HK-2 (cell line): ENCODE data around the gene CCNY.
"Not testable (repeated sequence)": the region's sequence is repeated elsewhere in the genome, so short reads cannot be mapped to it uniquely, and the experiment has no call there.

Experiments used
- DNase-seq: peaks from one replicate; pipeline ENCODE4 v3.0.0-alpha.2; 2018; ENCODE audit not compliant: unreplicated experiment

CCNY gene

DNA sequence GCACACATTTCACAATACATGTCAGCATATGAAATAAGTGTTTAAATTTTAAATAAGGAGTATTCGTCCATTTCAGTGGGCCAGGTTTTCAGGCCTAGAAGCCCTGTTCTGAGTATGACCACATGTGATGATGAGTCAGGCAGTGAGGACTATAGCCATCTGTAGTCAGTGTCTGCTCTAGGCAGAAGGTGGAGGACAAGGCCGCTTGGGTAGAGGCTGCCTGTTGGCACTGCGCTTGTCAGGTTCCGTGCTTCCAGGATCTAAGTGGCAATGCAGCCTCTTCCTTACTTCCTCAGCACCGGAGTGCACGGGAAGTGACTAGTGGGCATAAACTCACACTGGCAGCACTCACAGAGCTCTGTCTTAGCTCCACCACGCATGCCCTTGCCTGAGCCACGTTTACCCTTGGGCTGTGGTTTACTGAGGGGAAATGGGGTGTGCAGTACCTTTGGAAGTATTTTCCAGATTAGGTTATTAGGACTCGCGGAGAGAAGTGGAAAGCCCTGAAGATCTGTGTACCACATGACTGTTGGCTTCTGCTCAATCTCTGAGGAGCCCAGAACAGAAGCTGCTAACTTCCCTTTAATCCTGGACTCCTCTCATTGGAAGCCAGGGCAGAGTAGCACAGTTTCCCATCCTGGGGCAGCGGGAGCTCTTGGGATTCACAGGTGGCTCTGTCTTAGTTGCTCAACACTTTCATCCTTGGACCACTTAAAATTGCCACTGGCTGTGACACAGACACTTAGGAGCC is 181.3 kb downstream of the CCNY start:
- DNase-seq: no peak

DNA sequence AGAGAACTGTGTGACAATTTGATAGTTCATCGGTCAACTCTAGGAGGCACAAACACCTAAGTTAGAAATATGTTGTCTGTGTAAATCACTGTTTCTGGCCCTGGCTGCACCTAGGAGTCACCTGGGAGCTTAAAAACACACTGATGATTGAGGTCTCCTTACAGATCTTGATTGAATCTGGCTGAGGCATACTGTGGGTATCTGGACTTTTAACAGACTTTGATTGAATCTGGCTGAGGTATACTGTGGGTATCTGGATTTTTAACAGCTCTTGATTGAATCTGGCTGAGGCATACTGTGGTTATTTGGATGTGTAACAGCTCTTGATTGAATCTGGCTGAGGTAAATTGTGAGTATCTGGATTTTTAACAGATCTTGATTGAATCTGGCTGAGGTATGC is 181.9 kb downstream of the CCNY start:
- not testable (repeated sequence) for DNase-seq

DNA sequence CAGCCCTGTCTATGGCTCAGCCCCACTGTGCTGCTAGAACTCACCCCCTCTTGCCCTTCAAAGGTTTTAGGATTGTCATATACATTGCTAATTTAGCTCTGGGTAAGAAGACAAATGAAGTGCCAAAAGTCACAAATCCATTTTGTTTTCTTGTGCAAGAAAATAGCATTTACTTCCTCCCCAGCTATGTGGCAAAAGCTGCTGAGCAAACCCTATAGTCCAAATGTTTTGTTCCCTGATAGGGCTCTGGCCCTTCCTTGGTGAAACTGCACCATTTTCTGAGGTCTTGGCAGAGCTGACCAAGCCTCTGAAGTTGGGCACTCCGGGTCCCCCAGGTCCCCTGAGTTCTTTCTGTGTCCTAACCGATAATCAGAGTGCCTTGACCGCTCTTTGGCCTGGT is 184.7 kb downstream of the CCNY start:
- no peak for DNase-seq

DNA sequence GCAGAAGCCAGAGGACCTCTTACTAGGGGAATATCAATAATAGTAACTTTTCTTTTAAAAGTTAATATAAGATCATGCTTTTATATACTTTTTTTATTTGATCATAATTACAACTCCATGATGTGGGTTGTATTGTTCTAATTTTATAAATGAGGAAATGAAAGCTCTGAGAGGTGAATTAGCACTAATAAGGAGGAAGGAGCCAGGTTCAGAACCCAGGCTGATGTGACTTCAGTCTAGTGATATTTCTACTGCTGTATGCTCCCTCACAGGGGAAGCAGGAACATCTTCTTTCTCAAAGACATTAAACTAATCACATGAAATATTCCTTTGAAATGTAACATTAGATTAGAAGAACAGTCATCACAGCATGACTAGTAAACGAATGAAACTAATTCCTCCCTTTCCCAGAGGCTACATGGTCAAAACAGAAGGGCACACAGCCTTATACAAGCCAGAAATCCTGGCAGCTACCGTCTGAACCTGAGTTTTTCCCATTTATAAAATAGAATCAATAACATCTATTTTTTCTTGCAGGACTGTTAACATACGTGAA is 187.4 kb downstream of the CCNY start:
- no peak for DNase-seq

DNA sequence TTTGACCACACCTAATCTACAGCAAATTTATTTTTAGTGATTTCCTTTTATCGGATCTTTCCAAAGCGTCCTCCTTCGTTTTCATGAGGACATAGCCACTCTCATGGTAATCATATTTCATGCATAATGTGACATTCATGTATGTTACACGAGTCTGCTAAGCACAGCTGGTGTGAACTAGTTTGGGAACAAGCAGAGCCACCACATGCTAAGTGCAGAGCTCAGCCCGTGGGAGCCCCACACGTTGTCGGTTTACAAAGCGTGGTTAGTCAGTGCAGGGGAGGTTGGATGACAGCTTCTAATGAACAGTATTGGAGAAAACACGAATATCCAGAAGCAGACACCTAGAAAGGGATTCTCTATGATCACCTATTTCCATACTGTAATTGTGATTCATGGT is 190.4 kb downstream of the CCNY start:
- no peak for DNase-seq

DNA sequence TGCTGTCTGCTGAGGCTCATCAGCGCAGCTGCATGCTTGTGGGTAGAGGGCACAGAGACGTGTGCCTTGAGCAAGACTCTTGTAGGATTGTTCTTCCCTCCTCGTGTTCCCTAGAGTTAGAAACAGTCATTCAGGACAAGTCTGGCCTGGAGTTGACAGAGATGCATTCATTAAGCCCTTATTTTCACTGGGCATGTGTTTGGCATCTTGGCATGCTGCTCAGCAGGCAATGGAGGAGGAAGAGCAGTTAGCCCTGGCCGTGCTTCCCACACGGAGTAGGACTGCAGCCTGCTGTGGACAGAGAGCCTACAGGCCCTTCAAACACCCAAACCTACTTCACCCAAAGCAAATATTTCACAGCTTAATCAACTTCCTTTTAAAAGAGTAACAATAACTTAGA is 195.8 kb downstream of the CCNY start:
- no peak for DNase-seq

DNA sequence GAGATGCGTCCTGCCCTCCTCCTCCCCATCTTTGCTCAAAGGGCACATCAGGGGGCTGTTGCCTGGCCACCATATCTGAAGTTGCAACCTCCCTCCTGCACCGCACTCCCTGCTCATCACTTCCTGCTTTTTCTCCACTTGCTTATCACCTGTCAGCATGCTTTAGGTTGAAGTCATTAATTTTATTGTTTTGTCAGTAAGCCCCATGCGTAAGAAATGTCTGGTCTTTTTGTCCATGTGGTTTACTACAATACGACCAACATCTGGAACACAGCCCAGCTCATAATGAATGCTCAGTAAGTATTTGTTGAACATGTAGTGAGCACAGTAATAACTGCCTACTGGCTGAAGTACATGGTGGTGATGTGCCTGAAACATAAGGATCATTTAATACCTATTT is 197.3 kb downstream of the CCNY start:
- no peak for DNase-seq

DNA sequence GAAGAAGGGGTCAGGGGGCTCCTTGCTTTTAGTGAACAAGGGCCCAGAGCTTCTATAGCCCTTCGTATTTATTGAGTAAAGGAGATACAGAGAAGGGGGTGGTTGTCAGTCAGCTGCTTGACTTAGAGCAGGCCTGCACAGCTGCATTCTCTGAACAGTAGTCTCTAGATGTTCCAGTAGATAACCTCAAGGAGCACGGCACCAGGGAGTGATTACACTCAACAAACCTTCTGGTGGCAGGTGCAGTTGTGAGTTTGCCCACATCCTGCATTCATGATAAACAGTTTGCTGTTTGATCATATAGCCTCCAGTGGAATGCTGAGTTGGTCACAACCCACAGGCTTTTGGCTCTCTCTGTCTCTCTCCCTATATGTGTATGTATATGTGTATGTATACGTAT is 198.8 kb downstream of the CCNY start:
- no peak for DNase-seq

DNA sequence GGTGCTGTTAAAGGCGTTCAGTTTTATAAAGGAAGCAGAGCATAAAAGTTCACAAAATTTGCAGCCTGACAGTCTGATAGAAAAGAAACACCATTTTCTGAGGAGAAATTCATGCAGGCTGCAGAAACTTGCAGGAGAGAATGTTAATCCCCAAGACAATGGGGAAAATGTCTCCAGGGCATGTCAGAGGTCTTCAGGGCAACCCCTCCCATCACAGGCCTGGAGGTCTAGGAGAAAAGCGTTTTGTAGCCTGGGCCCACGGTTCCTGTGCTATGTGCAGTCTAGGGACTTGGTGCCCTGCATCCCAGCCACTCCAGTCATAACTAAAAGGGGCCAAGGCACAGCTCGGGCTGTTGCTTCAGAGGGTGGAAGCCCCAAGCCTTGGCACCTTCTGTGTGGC is 200.5 kb downstream of the CCNY start:
- no peak for DNase-seq

DNA sequence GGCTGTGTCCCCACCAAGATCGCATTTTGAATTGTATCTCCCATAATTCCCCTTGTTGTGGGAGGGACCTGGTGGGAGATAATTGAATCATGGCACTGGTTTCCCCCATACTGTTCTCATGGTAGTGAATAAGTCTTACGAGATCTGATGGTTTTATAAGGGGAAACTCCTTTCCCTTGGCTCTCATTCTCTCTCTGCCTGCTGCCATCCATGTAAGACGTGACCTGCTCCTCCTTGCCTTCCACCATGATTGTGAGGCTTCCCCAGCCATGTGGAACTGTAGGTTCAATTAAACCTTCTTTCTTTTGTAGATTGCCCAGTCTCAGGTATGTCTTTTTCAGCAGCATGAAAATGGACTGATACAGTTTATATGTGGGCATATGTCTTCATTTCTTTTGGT is 201.6 kb downstream of the CCNY start:
- not testable (repeated sequence) for DNase-seq

DNA sequence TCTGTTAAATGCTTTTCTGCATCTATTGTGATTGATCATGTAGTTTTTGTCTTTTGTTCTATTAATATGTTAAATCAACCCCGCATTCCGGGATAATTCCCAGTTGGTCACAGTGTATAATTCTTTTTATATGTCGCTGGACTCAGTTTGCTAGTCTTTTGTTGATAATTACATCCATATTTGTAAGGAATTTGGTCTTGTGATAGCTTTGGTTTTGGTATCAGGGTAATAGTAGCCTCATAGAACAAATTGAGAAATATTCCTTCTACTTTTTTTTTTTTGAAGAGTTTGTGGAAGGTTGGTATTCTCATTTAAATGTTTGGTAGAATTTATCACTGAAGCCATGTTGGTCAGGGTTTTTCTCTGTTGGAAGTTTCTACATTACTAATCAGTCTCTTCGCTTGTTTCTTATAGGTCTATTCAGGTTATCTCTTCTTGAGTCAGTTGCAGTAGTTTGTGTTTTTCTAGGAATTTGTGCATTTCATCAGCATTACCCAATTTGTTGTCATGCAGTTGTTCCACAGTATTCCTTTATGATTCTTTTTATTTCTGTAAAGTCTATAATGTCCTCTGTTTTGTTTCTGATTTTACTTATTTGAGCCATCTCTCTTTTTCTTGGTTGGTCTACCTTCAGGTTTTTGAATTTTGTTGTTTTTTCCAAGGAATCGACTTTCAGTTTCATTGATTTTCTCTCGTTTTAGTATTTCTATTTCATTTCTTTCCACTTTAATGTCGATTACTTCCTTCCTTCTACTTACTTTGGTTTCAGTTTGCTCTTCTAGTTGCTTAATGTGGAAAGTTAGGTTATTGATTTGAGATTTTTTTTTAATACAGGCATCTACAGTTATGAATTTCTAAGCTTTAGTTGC is 204.2 kb downstream of the CCNY start:
- no peak for DNase-seq

DNA sequence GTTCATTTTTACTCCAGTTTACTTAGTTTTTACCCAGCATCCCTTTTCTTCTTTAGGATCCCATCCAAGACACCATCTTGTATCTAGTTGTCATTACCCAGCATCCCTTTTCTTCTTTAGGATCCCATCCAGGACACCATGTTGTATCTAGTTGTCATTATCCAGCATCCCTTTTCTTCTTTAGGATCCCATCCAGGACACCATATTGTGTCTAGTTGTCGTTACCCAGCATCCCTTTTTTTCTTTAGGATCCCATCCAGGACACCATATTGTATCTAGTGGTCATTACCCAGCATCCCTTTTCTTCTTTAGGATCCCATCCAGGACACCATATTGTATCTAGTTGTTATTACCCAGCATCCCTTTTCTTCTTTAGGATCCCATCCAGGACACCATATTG is 205.4 kb downstream of the CCNY start:
- no peak for DNase-seq

DNA sequence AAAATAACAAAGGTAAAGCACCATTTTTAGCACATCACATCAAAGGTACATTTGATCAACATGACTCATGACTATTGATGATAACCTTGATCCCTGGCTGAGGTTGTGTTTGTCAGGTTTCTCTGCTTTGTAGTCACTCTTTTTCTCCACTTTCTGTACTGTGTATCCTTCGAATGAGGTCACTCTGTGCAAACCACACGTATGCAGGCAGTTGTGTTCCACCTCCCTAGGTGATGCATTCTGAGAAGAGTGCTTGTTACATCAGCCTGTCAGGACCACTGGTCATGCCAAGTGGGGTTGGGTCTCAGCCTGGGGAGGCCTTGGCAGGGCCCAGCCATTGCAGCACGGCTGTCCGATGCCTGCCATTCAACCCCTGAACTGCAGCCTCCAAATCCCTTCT is 206.0 kb downstream of the CCNY start:
- no peak for DNase-seq

DNA sequence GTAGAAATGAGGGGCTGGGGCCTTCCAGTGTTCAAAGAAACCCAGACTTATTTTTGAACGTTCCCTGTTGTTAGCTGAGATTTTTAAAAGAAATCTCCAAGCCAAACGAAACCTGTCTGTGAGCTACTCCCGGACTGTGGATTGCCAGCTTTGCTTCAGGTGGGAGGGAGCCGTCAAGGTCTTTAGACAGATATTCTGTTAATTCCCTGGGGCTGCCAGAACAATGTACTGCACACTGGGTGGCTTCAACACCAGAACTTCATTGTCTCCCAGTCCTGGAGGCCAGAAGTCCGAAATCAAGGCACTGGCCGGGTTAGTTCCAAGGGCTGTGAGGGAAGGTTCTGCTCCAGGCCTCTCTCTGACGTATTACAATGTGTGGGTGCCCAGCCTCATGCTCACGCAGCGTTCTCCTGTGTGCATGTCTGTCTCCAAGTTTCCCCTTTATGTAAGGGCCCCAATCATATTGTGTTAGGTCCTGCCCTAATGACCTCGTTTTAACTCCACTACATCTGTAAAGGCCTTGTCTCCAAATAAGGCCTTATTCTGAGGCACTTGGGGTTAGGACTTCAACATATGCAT is 208.9 kb downstream of the CCNY start:
- DNase-seq: no peak

DNA sequence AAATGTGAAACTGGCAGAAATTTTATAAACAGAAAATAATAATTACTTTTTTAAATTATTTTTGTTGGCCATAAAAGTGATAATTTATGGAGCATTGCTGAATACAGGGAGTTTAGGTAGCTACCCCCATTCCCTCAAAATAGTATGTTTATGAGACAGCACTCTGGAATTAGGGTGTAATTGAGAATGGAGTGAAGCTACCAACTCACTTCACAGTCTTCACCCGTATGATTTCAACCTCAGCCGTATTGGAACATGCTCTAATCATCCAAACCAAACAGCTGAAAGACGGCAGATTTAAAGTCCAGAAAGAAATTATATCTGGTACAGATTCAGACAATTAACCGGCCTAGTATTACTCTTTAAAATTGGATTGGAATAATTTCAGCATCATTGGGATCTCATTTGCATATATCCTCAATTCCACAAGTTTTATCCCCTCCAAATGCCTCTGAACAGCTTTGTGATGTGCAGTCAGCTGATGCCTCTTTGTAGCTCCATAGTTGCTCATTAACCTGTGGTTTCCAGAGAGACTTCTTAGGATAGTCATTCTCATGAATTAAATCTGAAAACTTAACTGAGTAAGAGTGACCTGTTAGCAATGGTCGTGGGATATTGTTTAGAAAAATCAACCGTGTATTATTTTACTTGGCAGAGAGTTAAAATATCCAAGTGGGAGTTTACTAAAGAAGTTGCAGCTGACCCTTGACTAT is 209.7 kb downstream of the CCNY start:
- no peak for DNase-seq

DNA sequence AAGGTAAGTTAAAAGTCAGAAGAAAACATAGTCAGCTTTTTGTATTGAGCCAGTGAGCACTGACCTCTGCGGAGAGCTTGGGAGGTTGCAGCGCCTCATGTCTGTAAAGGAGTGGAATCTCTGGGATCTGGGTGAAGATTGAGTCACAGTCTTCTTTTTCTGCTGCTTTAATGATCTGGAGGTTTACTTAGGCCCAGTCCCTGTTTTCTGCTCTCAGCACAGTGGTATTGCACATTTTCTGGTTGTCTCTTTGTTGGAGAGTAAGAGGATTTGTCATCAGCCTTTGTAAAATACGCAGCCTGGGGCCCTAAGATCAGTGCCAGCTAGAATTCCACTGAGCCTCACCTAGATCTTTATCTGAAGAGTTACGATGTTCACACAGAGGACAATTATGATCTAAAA is 210.5 kb downstream of the CCNY start:
- DNase-seq: no peak

DNA sequence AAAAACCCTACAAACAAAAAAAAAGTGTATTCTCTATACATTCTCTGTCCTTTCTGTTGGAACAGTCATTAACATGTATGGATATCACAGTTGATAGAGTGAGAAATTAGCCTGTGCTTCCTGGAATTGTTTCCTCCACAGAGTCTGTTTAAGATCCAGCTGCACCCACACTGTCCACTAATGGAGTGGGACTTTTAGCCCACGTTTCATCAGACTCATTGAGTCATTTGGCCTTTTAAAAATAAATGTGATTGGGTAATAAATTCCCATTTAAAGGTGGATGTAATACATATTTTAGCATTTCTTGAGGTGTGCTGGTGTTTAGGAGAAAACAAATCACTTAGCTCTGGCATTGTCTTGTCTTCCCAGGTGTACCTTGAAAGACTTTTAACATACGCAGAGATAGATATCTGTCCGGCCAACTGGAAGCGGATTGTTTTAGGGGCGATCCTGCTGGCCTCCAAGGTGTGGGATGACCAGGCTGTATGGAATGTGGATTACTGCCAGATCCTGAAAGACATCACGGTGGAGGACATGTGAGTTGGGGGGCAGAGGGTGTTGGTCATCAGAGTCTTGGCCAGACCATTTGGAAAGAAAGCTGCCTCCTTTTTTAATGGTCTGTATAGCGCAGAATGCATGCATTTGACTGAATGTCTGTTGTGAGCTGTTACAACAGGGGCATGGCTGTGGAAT is 216.5 kb downstream of the CCNY start:
- DNase-seq: peak; percentile 24

DNA sequence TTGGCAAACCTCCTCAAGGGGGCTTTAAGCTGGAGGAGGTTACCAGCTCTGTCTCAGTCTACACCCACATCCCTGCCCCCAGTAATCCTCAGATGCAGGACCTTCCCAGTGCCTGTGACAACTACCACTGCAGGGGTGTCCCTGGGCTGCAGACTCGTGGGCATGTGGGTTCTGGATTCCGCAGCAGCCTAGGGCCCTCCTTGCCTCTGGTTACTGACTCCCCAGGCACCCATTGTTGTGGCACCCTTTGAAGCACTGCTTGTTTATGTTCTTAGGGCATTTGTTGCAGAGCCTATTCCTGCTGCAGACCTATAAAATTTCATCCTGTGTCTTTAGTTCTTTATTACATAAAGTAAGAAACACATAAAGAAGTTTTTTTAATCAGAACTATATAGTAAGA is 217.7 kb downstream of the CCNY start:
- DNase-seq: no peak

DNA sequence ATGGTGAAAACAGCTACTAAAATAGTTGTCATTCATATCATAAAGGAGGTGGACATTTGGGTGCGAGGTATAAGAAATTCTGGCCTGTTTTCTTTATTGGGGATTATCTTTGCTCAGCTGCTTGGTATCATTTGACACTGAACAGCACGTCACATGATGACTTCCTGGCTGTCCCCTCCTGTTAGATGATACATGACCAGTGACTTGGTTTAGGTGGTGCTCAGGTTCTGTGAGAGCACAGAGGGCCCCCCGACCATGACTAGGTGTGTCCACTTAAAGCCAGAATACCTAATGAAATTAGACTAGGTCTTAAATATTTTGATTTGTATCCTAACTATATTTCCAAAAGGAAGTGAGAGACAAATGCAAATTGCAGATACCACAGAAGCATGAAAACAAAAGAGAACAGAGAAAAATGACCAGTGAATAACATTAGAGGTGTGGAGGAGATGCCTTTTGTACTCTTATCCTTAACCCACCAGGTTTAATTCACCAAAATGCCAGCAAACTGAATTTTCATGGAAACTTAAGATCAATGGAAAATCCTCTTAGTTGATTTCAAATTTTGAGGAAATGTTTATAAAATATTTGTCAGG is 218.2 kb downstream of the CCNY start:
- no peak for DNase-seq

DNA sequence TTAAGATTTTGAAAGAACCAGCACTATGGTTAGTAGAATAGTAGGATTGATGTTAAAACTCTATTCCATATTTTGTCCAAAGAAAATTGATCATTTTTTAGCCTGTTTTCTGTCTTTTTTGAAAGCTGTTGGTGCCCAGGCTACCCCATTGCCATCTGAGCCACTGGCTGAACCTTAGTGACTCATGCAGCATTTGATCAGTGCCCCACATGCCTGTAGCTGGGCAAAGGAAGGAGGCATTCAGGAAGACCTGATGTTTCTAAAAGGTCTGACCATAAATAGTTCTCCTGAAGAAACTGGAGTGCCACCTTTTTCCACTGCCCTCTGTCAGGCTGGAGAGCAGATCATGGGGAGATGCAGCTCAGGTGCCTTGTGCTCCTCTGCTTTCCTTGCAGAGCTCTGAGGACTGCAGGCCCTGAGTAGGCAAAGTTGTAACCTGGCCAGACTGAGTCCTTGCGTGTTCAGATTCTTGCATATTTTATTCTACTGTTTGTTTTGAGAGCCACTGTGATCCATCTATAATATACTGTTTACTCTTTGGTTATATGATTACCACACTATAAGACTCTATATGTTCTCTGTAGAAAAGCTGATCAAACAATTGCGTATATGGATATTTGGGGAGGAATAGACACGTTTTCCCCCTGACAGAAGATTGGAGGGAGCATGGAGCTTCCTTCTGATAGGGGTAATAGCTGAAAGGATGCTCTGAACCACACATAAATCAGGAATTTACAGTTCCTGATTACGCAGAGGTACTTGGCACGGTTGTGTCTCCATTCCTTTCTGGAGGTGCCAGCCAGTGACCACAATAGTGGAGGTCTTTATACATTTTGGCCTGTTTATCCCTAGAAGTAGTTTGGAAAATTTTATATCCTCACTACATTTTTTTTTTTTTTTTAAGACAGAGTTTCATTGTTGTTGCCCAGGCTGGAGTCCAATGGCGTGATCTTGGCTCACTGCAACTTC is 219.9 kb downstream of the CCNY start:
- DNase-seq: no peak
